ENCODE measurements around the gene NTSR1. TPM values are rescaled to one million over a fixed set of nuclear protein-coding genes. Genes with fewer than 3 reads are reported as not detected.

The NTSR1 gene
- total and polyA plus RNA-seq, 5 donors, result 0.06 TPM; not detected in 4

GRCh38 chr20:62665826-62666735 lies 42.6 kb upstream of the NTSR1 start:
- 71% methylated on average over 30 of the region's 33 CpGs for WGBS
- Histone ChIP-seq H3K27me3 (ENCODE audit: control insufficient read depth, insufficient read depth) (no peaks in the 10 kb centered on the region), H3K27ac (ENCODE audit: low read length) (no peak overlapping the region), H3K9me3 (ENCODE audit: control insufficient read depth, low read length) (no peaks in the 10 kb centered on the region), H3K4me1 (ENCODE audit: control insufficient read depth, insufficient read depth, low read length) (no peaks in the 10 kb centered on the region), H3K4me3 (ENCODE audit: low read length) (no peak overlapping the region)
- no peak for DNase-seq
- intact Hi-C loops (cut with DNase I), result loop anchor here in 3 of 4 donors (5.0 kb wide), 2 partner anchors 126 to 141 kb away; no protein-coding TSS in a partner anchor
- peak in 1 of 2 donors; percentile 11 for ATAC-seq

- Histone ChIP-seq H3K27ac (ENCODE audit: low read length) (no peak overlapping the region), H3K4me1 (ENCODE audit: control insufficient read depth, insufficient read depth, low read length) (no peaks in the 10 kb centered on the region), H3K9me3 (ENCODE audit: control insufficient read depth, low read length) (no peaks in the 10 kb centered on the region), H3K27me3 (ENCODE audit: control insufficient read depth, insufficient read depth) (no peaks in the 10 kb centered on the region), H3K4me3 (ENCODE audit: low read length) (no peak overlapping the region)
- 49% methylated on average over 27 of the region's 27 CpGs for WGBS
- intact Hi-C loops (cut with DNase I), result loop anchor here in 3 of 4 donors (5.0 kb wide), 2 partner anchors 125 to 140 kb away; no protein-coding TSS in a partner anchor
- peak; percentile 73 to 85 (median 83) for DNase-seq
- peak; percentile 51 to 74 for ATAC-seq
Observed at GRCh38 chr20:62666736-62667529, 41.7 kb upstream of the NTSR1 start.

- no peak for ATAC-seq
- Histone ChIP-seq H3K27me3 (ENCODE audit: control insufficient read depth, insufficient read depth) (no peaks in the 10 kb centered on the region), H3K27ac (ENCODE audit: low read length) (no peak overlapping the region)
Observed at GRCh38 chr20:62667530-62668440, 40.9 kb upstream of the NTSR1 start.

GRCh38 chr20:62668441-62669027 lies 40.1 kb upstream of the NTSR1 start:
- Histone ChIP-seq H3K27me3 (ENCODE audit: control insufficient read depth, insufficient read depth) (no peaks in the 10 kb centered on the region), H3K4me1 (ENCODE audit: control insufficient read depth, insufficient read depth, low read length) (no peaks in the 10 kb centered on the region), H3K4me3 (ENCODE audit: low read length) (no peak overlapping the region), H3K27ac (ENCODE audit: low read length) (no peak overlapping the region), H3K9me3 (ENCODE audit: control insufficient read depth, low read length) (no peaks in the 10 kb centered on the region)
- DNase-seq (peak; percentile 58 to 83 (median 82)), ATAC-seq (peak; percentile 52 to 53)
- intact Hi-C loops (cut with DNase I), result loop anchor here in 3 of 4 donors (2.0 to 5.0 kb wide), 3 partner anchors 124 to 139 kb away; no protein-coding TSS in a partner anchor
- 52% methylated on average over 13 of the region's 13 CpGs for WGBS

More at GRCh38 chr20:62667530-62668440, 40.9 kb upstream of the NTSR1 start:
- 78% methylated on average over 30 of the region's 30 CpGs for WGBS
- Histone ChIP-seq H3K4me3 (ENCODE audit: low read length) (no peak overlapping the region), H3K4me1 (ENCODE audit: control insufficient read depth, insufficient read depth, low read length) (no peaks in the 10 kb centered on the region), H3K9me3 (ENCODE audit: control insufficient read depth, low read length) (no peaks in the 10 kb centered on the region)
- intact Hi-C loops (cut with DNase I), result loop anchor here in 3 of 4 donors (2.0 to 5.0 kb wide), 3 partner anchors 125 to 140 kb away; no protein-coding TSS in a partner anchor
- no peak for DNase-seq

- H3K27me3 ChIP-seq (ENCODE audit: control insufficient read depth, insufficient read depth), result no peaks in the 10 kb centered on the region
- WGBS, result 92% methylated on average over 10 of the region's 10 CpGs
- no peaks in the 10 kb centered on the region for H3K4me1 ChIP-seq (ENCODE audit: control insufficient read depth, insufficient read depth, low read length)
- intact Hi-C loops (cut with DNase I), result loop anchor here in 3 of 4 donors (2.0 to 5.0 kb wide), 3 partner anchors 123 to 138 kb away; no protein-coding TSS in a partner anchor
- H3K27ac ChIP-seq (ENCODE audit: low read length), result no peak overlapping the region
- DNase-seq, result no peak
- no peak for ATAC-seq
- H3K9me3 ChIP-seq (ENCODE audit: control insufficient read depth, low read length), result no peaks in the 10 kb centered on the region
- H3K4me3 ChIP-seq (ENCODE audit: low read length), result no peak overlapping the region
Observed at GRCh38 chr20:62669249-62669648, 39.4 kb upstream of the NTSR1 start.

- intact Hi-C loops (cut with DNase I), result loop anchor here in 1 of 4 donors (5.0 kb wide), 1 partner anchor 122 kb away; no protein-coding TSS in a partner anchor
- Histone ChIP-seq H3K9me3 (ENCODE audit: control insufficient read depth, low read length) (no peaks in the 10 kb centered on the region), H3K27ac (ENCODE audit: low read length) (no peak overlapping the region), H3K27me3 (ENCODE audit: control insufficient read depth, insufficient read depth) (no peaks in the 10 kb centered on the region), H3K4me1 (ENCODE audit: control insufficient read depth, insufficient read depth, low read length) (no peaks in the 10 kb centered on the region), H3K4me3 (ENCODE audit: low read length) (no peak overlapping the region)
- WGBS, result 94% methylated on average over 14 of the region's 14 CpGs
- DNase-seq (no peak), ATAC-seq (no peak)
Observed at GRCh38 chr20:62670156-62670555, 38.5 kb upstream of the NTSR1 start.

GRCh38 chr20:62670998-62671397 lies 37.6 kb upstream of the NTSR1 start:
- Histone ChIP-seq H3K27me3 (ENCODE audit: control insufficient read depth, insufficient read depth) (no peaks in the 10 kb centered on the region), H3K27ac (ENCODE audit: low read length) (no peak overlapping the region), H3K9me3 (ENCODE audit: control insufficient read depth, low read length) (no peaks in the 10 kb centered on the region), H3K4me3 (ENCODE audit: low read length) (no peak overlapping the region), H3K4me1 (ENCODE audit: control insufficient read depth, insufficient read depth, low read length) (no peaks in the 10 kb centered on the region)
- ATAC-seq (no peak), DNase-seq (no peak)
- 93% methylated on average over 17 of the region's 17 CpGs for WGBS
- intact Hi-C loops (cut with DNase I), result loop anchor here in 1 of 4 donors (5.0 kb wide), 1 partner anchor 121 kb away; no protein-coding TSS in a partner anchor

GRCh38 chr20:62671765-62672164 lies 36.9 kb upstream of the NTSR1 start:
- intact Hi-C loops (cut with DNase I), result loop anchor here in 1 of 4 donors (5.0 kb wide), 1 partner anchor 121 kb away; no protein-coding TSS in a partner anchor
- Histone ChIP-seq H3K4me3 (ENCODE audit: low read length) (no peak overlapping the region), H3K27ac (ENCODE audit: low read length) (no peak overlapping the region), H3K27me3 (ENCODE audit: control insufficient read depth, insufficient read depth) (no peaks in the 10 kb centered on the region), H3K4me1 (ENCODE audit: control insufficient read depth, insufficient read depth, low read length) (no peaks in the 10 kb centered on the region), H3K9me3 (ENCODE audit: control insufficient read depth, low read length) (no peaks in the 10 kb centered on the region)
- WGBS, result 75% methylated on average over 15 of the region's 15 CpGs
- ATAC-seq, result no peak
- no peak for DNase-seq

GRCh38 chr20:62674370-62674769 lies 34.3 kb upstream of the NTSR1 start:
- no peak for ATAC-seq
- Histone ChIP-seq H3K4me3 (ENCODE audit: low read length) (no peak overlapping the region), H3K27ac (ENCODE audit: low read length) (no peak overlapping the region), H3K9me3 (ENCODE audit: control insufficient read depth, low read length) (no peaks in the 10 kb centered on the region), H3K4me1 (ENCODE audit: control insufficient read depth, insufficient read depth, low read length) (no peaks in the 10 kb centered on the region), H3K27me3 (ENCODE audit: control insufficient read depth, insufficient read depth) (no peaks in the 10 kb centered on the region)
- intact Hi-C loops (cut with DNase I), result loop anchor here in 1 of 4 donors (5.0 kb wide), 1 partner anchor 118 kb away; no protein-coding TSS in a partner anchor
- DNase-seq, result no peak
- 90% methylated on average over 11 of the region's 11 CpGs for WGBS

Measured in right cardiac atrium (tissue), 5 donors.